HG02884 (cell line): ENCODE results near the gene TOX4.

ENCODE experiments used
- ATAC-seq: cut with Tn5 transposase; IDR thresholded peaks from one replicate; pipeline ENCODE4 v1.9.1; 2021; ENCODE audit warnings: mild to moderate bottlenecking, moderate library complexity; ENCODE audit not compliant: unreplicated experiment

Gene TOX4

DNA sequence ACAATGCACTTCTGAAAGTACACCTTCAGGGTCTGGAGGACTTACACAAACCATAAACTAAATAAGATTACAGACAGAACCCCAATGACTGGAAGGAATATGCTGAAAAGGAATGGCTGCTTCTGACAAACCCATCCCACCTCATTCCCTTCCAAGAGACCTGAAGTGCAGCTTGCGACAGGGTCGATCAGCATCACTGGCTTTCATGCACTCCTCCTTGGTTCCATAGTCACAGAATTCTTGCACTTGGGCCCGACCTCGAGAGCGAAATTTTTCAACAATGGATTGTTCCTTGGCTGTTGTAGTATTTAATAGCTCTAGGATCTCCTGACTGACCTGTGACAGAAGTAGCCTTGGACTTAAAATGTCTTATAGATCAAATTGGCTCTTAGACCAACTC is 24.6 kb downstream of the TOX4 start:
- ATAC-seq = no peak

DNA sequence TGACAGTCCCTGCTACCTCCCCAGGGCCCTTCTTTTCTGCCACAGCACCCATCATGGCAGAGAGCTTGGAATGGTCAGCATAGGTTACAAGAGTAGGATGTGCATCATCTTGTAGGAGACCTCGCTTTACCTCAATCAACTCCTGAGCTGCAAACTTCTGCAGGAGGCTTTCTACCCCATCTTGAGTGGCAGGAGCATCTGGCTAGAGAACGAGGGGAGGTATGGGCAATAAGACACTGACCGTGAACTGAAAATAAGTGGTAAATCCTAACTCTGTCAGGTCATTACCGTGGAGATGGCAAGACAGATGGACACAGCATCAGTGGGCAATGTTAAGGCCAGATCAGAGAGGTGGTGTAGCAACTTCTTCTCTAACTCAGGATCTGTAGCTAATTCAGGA is 26.4 kb downstream of the TOX4 start:
- no peak for ATAC-seq

DNA sequence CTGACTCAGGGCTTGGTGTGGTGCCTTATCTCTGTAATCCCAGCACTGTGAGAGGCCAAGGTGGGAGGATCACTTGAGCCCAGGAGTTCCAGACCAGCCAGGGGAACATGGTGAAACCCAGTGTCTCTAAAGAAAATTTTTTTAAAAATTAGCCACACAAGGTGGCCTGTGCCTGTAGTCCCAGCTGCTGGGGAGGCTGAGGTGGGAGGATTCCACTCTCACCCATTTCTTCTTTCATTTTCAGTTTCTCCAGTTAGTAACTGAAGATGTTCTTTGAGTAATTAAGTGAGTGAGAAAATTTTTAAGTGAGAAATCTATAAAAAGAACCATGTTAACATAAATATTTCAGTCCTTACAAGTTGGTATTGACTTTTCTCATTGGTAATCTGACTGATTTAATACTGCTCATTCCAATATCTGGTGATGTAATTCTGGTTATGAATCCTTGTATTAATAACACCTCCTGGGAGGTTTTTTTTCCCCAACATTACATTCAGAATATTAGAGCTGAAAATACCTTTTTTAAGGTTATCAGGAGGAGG is 28.1 kb downstream of the TOX4 start:
- peak; percentile 85 for ATAC-seq

DNA sequence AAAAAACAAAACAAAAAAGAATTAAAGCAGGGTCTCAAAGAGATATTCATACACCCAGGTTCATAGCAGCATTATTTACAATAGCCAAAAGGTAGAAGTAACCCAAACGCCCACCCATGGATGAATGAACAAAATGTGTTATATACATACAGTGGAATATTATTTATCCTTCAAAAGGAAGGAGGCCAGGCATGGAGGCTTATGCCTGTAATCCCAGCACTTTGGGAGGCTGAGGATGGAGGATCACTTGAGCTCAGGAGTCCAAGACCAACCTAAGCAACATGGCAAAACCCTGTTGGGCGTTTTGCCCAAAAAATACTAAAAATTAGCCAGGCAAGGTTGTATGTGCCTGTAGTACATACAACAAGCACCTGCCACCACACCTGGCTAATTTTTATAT is 29.6 kb downstream of the TOX4 start:
- ATAC-seq = no peak

DNA sequence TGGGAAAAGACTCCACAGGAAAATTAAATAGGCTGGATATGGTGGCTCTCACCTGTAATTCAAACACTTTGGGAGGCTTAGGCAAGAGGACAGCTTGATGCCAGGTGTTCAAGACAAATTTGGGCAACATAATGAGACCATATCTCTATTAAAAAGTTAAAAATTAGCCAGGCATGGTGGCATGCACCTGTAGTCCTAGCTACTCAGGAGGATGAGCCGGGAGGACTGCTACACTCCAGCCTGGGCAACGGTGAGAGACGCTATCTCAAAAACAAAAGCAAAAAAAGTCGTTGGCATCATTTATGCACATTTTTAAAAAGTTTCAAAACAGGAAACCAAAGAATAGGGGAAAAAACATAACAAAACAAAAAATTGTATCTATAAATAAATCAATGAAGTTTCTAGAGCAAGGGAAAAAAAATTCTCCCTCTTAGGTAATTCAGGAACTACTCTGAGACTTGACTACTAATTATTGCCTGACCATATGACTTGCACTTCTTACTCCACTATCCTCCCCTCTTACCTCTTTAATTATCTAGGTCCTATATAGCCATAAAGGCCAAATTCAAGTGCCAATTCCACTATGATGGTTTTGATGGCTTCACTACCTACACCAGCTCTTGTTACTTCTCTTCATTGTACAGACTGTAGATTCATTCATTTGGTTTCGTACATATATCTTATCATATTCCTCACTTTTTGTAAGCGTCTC is 32.6 kb downstream of the TOX4 start:
- ATAC-seq = no peak

GRCh38 chr14:21510735-21511657 is 34.0 kb downstream of the TOX4 start, which contains the start of gene METTL3:
METTL3 (minus strand) TSS chr14:21511340; CDS start chr14:21511223, 117 bp downstream.
- peak; percentile 98 for ATAC-seq

- no peak for ATAC-seq
Observed at GRCh38 chr14:21514341-21514740, 37.3 kb downstream of the TOX4 start.

DNA sequence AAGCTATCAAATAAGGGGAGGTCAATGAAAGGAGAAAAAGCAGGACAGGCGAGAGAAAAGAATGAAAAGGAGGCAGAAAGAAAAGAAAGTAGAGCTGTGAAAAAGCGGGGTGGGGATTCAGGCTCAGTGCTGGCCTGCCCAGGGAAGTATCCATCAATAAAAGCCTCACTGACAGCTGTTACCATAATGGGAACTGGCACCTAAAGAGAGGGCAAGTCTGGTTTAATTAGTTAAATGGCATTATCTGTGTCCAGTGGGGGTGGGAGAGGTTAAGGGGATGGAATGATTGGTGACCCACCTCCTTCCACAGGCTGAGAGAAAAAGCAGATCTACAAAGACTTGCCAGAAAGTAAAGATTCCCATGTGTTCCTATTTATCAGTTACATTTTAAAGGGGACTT is 41.7 kb downstream of the TOX4 start:
- ATAC-seq = no peak

GRCh38 chr14:21520767-21521166 is 43.8 kb downstream of the TOX4 start:
- ATAC-seq = no peak

GRCh38 chr14:21521501-21521900 is 44.5 kb downstream of the TOX4 start:
- no peak for ATAC-seq

DNA sequence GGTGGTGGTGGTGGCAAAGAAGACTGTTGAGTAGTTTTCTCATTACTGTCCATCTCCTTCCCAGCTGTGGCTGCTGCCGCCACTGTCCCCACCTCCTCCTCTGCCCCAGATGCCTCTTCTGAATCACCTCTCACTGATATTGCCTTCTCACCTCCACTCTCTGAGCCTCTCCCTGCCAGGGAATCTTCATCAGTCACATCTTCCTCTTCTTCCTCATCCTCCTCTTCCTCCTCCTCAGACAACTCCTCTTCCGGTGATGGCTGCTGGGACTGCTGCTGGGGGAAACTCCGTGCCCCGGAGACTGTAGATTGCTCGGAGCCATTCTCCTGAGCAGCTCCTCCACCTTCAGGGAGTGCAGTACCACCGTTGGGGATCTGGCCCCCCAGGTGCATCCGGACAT is 46.2 kb downstream of the TOX4 start:
- ATAC-seq = no peak

DNA sequence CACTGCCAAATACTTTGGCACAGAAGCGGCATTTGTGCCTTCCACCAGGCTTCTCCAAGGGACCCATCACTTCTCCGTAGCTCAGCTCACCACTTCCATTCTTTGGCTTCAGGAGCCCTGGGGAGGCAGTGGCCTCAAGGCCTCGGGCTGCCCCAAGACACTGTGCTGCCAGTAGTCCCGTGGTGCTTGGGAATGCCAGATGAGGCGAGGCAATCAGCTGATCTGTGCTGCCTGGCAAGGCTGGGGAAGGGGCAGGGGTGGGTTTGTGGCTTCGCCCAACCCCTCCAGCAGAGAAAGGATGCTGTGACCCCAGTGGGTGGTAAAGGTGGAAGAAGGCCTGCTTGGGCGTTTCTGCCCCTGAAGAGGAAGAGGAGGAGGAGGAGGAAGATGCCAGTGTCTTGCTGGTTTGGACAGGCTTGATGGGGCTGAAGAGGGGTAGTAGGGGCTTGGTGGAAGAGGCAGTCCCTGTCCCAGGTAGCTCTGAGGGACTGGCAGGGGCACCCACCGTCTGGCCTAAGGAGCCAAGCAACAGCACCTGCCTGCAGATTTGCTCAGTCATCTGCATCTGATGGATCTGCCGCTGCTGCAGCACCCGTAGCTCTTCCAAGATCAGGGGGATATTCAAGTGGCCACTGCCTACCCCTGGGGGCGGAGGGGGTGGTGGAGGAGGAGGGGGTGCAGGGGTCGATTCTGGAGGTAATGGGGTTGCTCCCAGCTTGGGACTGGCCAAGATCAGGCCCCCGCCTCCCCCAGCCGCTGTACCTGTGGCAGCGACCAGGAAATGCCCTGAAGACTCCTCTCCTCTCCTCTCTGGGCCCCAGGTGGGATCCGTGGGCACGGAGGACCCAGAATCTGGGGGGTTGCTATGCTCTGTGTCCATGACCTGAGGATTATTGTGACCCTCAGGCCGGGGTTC is 47.8 kb downstream of the TOX4 start:
- no peak for ATAC-seq

DNA sequence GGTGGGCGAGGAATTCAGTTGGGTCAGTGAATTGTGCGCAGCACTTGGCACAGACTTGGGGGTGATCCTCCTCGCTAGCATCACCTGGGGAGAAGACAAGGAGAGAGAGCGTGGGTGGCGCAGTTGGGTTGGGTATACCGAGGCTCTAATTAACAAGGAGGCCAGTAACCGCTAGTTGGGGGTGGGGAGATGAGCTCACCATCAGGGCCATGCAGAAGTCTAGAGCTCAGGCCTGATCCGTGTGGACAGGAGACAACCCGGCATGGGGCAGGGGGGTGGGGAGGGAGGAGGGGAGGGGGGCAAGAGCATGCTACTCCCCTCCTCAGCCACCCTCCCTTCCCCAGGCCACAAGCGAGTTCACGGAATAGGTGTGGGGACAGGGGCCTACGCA is 48.6 kb downstream of the TOX4 start:
- ATAC-seq = no peak

- no peak for ATAC-seq
Observed at GRCh38 chr14:21525962-21526671, 49.1 kb downstream of the TOX4 start, which contains the start of gene SALL2. SALL2 (minus strand) TSS chr14:21526346; CDS start chr14:21526127, 219 bp downstream.

DNA sequence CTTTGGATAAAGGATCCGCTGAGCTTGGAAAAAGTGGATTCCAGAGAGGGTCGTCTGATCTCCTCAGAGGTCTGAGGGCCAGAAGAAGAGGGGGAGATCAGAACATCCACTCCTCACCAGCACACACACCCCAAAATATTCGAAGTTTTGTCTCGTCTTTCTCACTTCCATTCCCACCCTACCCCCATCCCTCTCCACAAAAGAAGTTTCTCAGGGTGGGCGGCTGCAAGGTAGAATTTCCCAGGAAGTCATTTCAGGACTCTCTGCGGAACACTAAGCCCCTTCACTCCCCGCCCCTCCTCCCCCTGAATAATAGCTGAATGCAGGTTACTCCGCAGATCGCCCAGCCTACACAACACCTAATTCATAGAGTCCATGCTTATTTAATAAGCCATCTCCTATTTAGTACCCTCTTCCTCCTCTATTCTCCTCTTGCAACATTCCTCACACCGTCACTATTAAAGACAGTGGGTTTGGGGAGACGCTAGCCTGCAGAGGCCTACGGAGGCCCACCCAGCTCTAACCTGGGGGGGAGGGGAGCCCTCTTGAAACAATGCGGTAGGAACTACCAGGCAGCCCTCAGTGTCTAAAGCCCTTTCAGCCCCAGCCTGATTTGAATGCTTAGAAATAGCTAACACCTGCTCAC is 49.8 kb downstream of the TOX4 start:
- ATAC-seq = no peak

GRCh38 chr14:21527318-21527679 is 50.3 kb downstream of the TOX4 start:
- ATAC-seq = no peak

DNA sequence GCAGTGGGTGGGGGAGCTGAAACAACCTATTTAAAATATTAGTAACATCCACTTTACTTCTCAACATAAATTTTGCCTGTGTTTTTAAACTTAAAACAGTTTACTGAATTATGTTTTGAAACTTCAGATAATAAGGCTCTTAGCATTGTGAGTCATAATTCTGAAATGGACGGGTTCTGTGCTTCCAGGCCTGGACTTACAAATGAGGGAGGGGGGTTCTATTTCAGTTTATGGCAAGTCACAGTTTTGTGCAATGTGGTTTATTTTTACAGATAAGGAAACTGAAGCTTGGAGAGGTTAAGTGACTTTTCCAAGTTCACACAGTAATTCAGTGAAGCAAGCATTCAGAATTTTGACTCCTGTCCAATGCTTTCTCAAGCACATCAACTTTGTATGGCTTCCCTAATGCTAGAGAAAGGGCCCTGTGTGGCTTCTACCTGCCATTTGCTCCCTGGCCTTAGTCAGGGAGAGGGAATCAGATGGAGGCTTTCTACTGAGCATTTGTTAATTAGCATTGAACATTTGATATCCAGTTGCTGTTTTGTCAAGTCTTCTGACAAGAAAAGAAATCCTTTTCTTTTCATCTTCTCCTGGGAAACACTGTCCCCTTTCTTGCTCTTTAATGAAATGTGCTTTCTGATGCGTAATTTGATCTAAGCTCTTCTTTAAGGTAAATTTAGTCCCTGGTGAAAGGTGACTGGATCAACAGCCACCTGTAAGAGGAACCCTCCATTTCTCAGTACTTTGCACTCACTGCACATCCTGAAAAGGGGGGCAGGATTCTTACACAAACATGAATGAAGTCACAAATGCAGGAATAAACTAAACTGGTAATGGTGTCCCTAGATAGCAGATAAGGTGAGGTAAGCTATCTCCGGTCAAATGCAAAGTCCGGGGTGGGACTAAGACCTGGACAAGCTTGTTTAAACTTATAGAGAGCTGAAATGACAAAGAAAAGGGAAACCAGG is 51.7 kb downstream of the TOX4 start:
- no peak for ATAC-seq

GRCh38 chr14:21529515-21529914 is 52.5 kb downstream of the TOX4 start:
- no peak for ATAC-seq
